Retinal pigment epithelial cell (primary cell): ENCODE results near the gene TNFRSF13B.
"Not testable (repeated sequence)": the region's sequence is repeated elsewhere in the genome, so short reads cannot be mapped to it uniquely, and the experiment has no call there.

Experiments used
- DNase-seq: peaks from one replicate; pipeline ENCODE4 v3.0.0-alpha.2; 2010; ENCODE audit warnings: low read depth
- H3K4me3 ChIP-seq: 2 replicates; pipeline ENCODE4 v1.5.1; 2011; ENCODE audit warnings: mild to moderate bottlenecking, low read length, control low read depth, moderate library complexity
- TF ChIP-seq, protein P1 (sequence below): conservative IDR thresholded peaks from 2 replicates; pipeline ENCODE4 v1.5.1; 2011; ENCODE audit warnings: low read depth, low read length, control low read depth, inconsistent platforms

The TNFRSF13B gene

DNA sequence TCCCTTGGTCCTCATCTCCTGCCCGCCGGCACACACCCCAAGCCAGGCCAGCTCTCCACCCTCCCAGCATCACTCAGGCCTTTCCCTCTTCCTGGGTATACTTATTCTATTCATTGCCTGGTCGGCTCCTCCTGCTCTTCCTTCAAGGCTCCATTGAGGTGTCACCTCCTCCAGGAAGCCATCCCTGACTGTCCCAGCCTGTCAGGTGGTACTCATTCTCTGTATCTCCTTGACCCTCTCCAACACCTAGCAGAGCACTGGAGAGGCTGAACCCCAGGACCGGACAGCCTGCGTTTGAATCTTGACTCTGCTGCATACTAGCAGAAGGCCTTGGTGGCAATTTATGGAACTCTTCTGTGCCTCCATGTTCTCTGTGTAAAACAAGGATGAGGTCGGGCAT is 428 bp upstream of the TNFRSF13B start:
- no peak overlapping the region for H3K4me3 ChIP-seq
- TF ChIP-seq, protein P1, sequence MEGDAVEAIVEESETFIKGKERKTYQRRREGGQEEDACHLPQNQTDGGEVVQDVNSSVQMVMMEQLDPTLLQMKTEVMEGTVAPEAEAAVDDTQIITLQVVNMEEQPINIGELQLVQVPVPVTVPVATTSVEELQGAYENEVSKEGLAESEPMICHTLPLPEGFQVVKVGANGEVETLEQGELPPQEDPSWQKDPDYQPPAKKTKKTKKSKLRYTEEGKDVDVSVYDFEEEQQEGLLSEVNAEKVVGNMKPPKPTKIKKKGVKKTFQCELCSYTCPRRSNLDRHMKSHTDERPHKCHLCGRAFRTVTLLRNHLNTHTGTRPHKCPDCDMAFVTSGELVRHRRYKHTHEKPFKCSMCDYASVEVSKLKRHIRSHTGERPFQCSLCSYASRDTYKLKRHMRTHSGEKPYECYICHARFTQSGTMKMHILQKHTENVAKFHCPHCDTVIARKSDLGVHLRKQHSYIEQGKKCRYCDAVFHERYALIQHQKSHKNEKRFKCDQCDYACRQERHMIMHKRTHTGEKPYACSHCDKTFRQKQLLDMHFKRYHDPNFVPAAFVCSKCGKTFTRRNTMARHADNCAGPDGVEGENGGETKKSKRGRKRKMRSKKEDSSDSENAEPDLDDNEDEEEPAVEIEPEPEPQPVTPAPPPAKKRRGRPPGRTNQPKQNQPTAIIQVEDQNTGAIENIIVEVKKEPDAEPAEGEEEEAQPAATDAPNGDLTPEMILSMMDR, result no peak
- no peak for DNase-seq

DNA sequence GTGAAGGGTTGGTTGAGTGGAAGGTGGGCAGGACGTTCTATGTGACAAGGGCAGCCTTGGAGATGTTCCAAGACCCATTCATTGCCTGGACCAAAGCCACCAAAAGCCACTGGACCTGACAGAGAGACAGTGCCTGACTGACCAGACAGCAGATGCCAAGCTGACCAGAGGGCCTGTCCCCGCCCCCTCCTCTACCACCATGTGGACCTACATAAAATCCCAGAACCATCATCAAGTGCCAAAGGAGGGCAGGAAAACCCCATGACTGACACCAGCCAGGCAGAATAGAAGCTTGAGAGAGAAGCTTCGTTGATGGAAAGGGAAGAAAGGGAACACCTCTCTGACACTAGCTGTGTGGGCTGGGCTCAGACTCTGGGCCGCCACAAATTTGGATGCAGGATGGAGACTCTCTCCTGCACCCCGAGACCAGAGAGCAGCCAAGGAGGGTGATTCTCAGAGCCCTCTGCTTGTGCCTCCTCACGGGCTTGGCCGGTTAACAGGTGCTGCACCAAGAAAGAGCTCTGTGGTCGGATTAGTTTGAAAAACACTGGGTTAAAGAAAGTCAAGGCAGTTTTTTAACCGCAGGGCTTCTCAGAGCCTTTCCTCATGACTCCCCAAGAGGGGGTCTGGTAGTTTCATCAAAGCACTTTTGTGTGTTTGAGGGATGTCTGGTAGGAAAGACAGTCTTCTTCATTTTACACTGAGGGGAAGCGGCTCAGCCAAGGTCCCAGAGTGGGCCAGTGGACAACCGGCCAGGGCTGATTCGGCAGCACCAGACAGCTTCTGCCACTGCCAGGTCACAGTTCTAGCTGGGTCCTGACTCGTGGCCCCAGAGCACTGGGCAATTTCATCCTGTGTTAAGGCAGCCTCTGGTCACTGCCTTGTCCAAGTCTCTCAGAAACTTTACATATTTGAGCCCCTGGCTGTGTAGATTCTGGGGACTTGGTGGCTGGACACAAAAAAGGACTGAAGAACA is 1.7 kb downstream of the TNFRSF13B start:
- TF ChIP-seq, protein P1, result no peak
- no peak overlapping the region for H3K4me3 ChIP-seq
- no peak for DNase-seq

DNA sequence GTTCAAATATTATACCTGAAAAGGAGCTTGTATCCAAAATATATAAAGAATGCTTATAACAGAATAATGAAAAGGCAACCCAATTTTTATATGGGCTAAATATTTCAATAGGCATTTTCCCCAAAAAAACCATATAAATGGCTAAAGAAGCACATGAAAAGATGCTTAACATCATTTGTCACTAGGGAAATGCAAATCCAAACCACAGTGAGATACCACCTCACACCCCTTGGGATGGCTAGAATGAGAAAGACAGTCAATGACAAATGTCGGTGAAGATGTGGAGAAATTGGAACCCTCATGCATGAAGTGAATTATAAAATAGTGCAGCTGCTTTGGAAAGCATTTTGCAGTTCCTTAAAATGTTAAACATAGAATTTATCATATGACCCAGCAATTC is 3.1 kb downstream of the TNFRSF13B start:
- TF ChIP-seq, protein P1, result no peak
- H3K4me3 ChIP-seq, result no peak overlapping the region
- no peak for DNase-seq

DNA sequence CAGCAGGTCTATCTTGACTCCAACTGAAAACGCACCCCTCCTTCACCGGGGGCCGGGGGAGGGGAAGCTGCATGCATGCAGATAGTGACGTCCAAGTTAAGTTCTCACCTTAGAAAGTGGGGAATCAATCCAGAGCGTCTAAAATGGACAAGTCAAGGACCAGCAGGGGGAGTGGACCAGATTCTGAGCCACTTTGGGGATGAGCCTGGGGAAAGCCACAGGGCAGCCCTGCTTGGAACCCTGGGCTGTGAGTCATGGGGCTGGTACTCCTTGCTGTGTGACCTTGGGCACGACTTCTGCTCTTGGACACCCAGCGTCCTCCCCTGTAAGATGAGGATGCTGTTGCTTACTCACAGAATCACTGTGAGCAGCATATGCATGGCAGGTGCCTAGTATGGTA is 9.1 kb downstream of the TNFRSF13B start:
- DNase-seq, result no peak
- H3K4me3 ChIP-seq, result no peak overlapping the region
- TF ChIP-seq, protein P1, result peak; percentile 10

DNA sequence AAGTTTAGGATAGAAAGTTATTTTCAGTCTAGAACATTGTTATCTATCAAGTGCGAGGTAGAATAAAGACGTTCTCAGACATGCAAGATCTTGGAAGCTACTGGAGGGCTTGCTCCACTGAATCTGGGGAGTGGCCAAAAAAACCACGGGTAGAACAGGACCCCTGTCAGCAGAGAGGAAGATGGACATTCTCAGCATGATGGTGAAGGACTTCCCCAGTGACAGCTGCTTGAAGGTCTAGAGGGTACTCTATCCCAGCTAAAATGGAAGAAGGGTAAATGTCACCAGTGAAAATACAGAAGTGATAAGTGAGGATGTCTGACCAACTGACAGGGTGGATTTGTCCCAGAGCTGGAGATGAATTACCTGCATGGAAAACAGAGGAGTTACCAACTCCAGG is 10.1 kb downstream of the TNFRSF13B start:
- no peak overlapping the region for H3K4me3 ChIP-seq
- DNase-seq, result no peak
- TF ChIP-seq, protein P1, result no peak

DNA sequence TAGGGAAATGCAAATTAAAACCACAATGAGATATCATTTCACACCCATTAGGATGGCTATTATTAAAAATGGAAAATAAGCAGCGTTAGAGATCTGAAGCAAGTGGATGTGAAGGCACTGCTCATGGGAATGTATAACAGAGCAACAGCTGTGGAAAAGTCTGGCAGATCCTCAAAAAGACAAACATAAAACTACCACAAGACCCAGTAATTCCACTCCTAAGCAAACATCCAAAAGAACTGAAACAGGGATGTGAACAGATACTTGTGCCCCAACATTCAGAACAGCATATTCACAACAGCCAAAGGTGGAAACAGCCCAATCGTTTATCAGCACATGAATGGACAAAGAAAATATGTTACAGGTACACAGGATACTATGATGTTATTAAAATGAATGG is 10.9 kb downstream of the TNFRSF13B start:
- DNase-seq, H3K4me3 ChIP-seq: not testable (repeated sequence)

DNA sequence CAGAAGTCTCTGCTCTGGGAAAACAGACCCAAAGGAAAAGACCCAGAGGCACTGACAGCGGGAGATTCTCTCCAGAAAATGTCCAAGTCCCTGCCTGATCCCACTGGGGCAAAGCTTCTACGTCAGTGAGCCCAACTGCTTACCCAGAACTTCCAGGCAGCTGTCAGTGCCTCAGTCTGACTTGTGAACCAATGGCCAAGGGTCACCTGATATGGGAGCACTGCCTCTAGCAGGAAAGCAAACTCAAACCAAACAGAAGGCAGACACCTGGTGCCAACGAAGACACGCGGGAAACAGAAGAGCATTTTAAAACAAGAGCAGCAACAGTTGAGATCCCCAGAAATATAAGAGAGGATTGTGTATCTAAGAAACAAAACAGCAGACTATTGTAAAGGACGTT is 16.9 kb downstream of the TNFRSF13B start:
- not testable (repeated sequence) for H3K4me3 ChIP-seq, DNase-seq

DNA sequence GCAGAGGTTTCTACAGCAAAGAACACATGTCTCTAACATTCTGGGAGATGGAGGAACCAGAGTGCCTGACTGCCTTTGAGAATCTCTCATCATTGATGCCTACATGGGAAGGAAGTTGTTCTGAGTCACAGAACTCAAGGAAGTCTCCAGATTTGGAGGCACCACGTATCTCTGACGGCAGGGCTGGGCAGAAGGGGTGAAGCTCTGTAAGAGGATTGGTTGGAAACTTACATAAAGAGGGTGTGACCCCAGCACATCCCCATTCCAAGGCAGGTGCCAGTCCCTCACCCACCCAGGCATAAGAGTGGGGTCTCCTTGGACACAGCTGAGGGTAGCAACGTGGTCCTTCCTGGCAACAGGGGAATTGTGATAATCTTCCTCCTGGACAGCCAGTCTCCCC is 17.4 kb downstream of the TNFRSF13B start:
- TF ChIP-seq, protein P1, result no peak
- DNase-seq, result no peak
- H3K4me3 ChIP-seq, result no peak overlapping the region
